Mammary epithelial cell (primary cell): ENCODE results near the gene SMYD4.

Source experiments
- CTCF ChIP-seq, 2 donors: IDR thresholded peaks in 1 of 2; conservative IDR thresholded peaks in 1 of 2; 2 replicates each; pipeline ENCODE4 v1.5.1; 2011 to 2012; ENCODE audit warnings: inconsistent platforms in 2 of 2, low read length in 2 of 2, mild to moderate bottlenecking in 2 of 2, control low read depth in 1 of 2, low read depth in 1 of 2; ENCODE audit not compliant: insufficient read depth in 1 of 2; ENCODE audit errors: extremely low read depth in 1 of 2
- EZH2 ChIP-seq: IDR thresholded peaks from 2 replicates; pipeline ENCODE4 v1.6.1; 2012; ENCODE audit warnings: low read length, inconsistent platforms, borderline replicate concordance

DNA sequence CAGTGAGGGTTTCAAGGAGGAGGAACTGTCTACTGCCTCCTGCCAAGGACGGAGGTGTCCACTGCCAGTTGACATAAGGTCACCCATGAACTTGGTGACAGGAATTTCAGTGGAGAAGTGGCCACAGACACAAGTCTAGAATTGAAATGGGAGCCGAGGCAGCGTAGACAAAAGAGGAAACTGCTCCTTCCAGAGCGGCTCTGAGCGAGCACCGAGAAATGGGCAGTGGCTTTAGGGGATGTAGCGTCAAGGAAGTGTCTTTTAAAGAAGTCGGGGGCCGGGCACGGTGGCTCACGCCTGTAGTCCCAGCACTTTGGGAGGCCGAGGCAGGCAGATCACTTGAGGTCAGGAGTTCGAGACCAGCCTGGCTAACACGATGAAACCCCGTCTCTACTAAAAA, 70.9 kb downstream of the SMYD4 start:
- TF ChIP-seq CTCF (conservative IDR thresholded peaks at IDR 0.05 in 1 of 2, IDR thresholded peaks at IDR 0.05 in 1 of 2; ENCODE audit: extremely low read depth in 1 of 2, insufficient read depth in 1 of 2, low read depth in 1 of 2, low read length in 2 of 2) (no peak), EZH2 (no peak)
